ENCODE measurements around the gene CRYAB. TPM values are rescaled to one million over a fixed set of nuclear protein-coding genes. Genes with fewer than 3 reads are reported as not detected.
A peak's percentile ranks its signal among the peaks of the same experiment; 100 is the strongest.
"Not testable (repeated sequence)": the region's sequence is repeated elsewhere in the genome, so short reads cannot be mapped to it uniquely, and the experiment has no call there.

The CRYAB gene
- total and polyA plus RNA-seq, 8 donors, result 26.7 to 89.2 (median 34.8) TPM

- H3K9me3 ChIP-seq, result no peaks in the 10 kb centered on the region
- intact Hi-C loops (cut with DNase I), result no loop called here
- no peak overlapping the region for H3K27ac ChIP-seq
- no peak overlapping the region for H3K4me3 ChIP-seq
- peaks cover 0 to 3% of the 10 kb centered on the region in 2 donors for H3K36me3 ChIP-seq
- TF ChIP-seq CTCF (IDR thresholded peaks at IDR 0.05), result no peak
- no peaks in the 10 kb centered on the region for H3K27me3 ChIP-seq
- H3K4me1 ChIP-seq, result no peaks in the 10 kb centered on the region
- DNase-seq, result no peak
- ATAC-seq, result no peak
Observed at GRCh38 chr11:111886844-111887243, 24.7 kb downstream of the CRYAB start.

DNA sequence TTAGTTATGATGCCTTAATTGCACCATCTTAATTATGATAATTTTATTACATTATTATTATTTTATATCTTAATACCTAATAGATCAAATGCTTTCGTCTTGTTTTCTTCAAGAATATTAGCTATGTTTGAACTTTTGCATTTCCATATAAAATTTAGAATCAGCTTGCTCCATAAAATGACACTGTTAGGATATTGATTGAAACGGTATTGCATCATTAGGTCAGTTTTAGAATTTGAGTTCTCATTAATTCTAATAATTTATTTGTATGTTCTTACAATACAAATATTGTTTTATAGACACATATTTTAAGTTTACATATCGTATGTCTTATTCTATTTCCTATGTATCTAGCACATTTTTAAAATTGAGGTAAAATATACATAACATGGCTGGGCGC is 25.5 kb downstream of the CRYAB start:
- peaks cover 0 to 3% of the 10 kb centered on the region in 2 donors for H3K36me3 ChIP-seq
- H3K9me3 ChIP-seq, result no peaks in the 10 kb centered on the region
- H3K27ac ChIP-seq, result no peak overlapping the region
- DNase-seq (no peak), ATAC-seq (no peak)
- no peak overlapping the region for H3K4me3 ChIP-seq
- H3K4me1 ChIP-seq, result no peaks in the 10 kb centered on the region
- no peak for TF ChIP-seq CTCF (IDR thresholded peaks at IDR 0.05)
- intact Hi-C loops (cut with DNase I), result no loop called here
- H3K27me3 ChIP-seq, result no peaks in the 10 kb centered on the region

DNA sequence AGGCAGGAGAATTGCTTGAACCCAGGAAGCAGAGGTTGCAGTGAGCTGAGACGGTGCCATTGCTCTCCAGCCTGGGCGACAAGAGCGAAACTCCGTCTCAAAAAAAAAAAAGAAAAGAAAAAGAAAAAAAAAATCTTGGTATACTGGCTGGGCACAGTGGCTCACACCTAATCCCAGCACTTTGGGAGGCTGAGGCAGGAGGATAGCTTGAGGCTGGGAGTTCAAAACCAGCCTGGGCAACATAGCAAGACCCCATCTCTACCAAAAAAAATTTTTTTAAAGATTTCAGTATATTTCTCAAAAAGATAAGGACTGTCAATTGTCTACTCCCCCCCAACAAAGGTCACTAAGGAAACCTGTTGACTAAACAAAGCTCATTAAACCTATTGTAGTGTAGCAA is 26.5 kb downstream of the CRYAB start:
- intact Hi-C loops (cut with DNase I); DNase-seq; H3K4me3 ChIP-seq; H3K27me3 ChIP-seq; H3K36me3 ChIP-seq; H3K9me3 ChIP-seq; H3K4me1 ChIP-seq; H3K27ac ChIP-seq; ATAC-seq: not testable (repeated sequence)

GRCh38 chr11:111882202-111882601 is 29.4 kb downstream of the CRYAB start:
- TF ChIP-seq CTCF (IDR thresholded peaks at IDR 0.05), result no peak
- Histone ChIP-seq H3K27me3 (no peaks in the 10 kb centered on the region), H3K4me3 (no peak overlapping the region), H3K36me3 (peaks cover 0 to 3% of the 10 kb centered on the region in 2 donors), H3K4me1 (peaks cover 5 to 19% of the 10 kb centered on the region in 2 donors), H3K9me3 (no peaks in the 10 kb centered on the region), H3K27ac (no peak overlapping the region)
- intact Hi-C loops (cut with DNase I), result no loop called here
- DNase-seq (no peak), ATAC-seq (no peak)

DNA sequence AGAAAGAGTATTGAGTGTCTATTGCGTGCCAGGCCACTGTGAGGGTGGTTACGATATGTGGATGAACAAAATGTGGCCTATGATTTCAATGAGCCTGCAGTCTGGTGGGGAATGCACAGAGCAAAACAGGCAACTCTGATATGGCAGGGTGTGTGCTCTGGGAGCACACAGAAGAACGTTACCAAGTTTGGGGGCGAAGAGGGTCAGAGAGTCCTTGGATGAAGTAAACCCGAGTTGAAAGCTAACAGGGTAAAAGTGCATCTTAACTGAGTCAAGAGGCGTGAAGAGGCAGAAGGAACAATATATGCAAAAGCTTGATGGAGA is 32.0 kb downstream of the CRYAB start:
- H3K27ac ChIP-seq, result peak overlapping the region; percentile 92 to 97
- no peak for TF ChIP-seq CTCF (IDR thresholded peaks at IDR 0.05)
- peaks cover 0 to 14% of the 10 kb centered on the region in 2 donors for H3K36me3 ChIP-seq
- peaks cover 5 to 19% of the 10 kb centered on the region in 2 donors for H3K4me1 ChIP-seq
- no peaks in the 10 kb centered on the region for H3K9me3 ChIP-seq
- DNase-seq, result no peak
- intact Hi-C loops (cut with DNase I), result loop anchor here in 1 of 2 donors (10.0 kb wide), 1 partner anchor 45 kb away; no protein-coding TSS in a partner anchor
- ATAC-seq, result peak; percentile 2
- H3K4me3 ChIP-seq, result peak overlapping the region; percentile 52 to 73
- H3K27me3 ChIP-seq, result no peaks in the 10 kb centered on the region
